ENCODE results near the gene SND1. TPM values are rescaled to one million over a fixed set of nuclear protein-coding genes. Genes with fewer than 3 reads are reported as not detected.
A peak's percentile ranks its signal among the peaks of the same experiment; 100 is the strongest.

Gene SND1
- total RNA-seq, 4 donors from 2014 or later = 55.5 to 305 (median 80.1) TPM

DNA sequence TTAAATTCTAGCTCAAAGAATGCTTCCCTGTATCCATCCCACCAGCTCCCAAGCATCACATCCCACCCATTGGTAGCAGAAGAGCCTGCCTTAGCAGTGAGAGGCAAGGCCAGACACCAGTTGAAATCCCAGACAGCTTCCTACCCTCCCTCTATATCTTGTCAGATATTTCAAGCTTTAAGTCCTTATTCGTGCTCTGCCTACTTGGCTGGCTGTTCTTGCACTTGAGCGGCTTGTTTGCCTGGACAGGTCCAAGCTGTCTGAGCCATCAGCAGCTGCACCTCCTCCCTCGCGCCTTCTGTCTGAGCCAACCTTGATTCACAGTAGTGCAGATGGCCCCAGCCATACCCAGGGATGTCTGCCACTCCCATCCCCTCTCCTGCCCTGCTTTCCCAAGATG, 362.8 kb downstream of the SND1 start:
- DNase-seq = no peak
- Histone ChIP-seq H3K27ac (no peak overlapping the region), H3K36me3 (no peaks in the 10 kb centered on the region), H3K27me3 (no peaks in the 10 kb centered on the region), H3K9me3 (no peaks in the 10 kb centered on the region), H3K4me3 (no peak overlapping the region), H3K4me1 (no peaks in the 10 kb centered on the region)
- TF ChIP-seq, protein P1, sequence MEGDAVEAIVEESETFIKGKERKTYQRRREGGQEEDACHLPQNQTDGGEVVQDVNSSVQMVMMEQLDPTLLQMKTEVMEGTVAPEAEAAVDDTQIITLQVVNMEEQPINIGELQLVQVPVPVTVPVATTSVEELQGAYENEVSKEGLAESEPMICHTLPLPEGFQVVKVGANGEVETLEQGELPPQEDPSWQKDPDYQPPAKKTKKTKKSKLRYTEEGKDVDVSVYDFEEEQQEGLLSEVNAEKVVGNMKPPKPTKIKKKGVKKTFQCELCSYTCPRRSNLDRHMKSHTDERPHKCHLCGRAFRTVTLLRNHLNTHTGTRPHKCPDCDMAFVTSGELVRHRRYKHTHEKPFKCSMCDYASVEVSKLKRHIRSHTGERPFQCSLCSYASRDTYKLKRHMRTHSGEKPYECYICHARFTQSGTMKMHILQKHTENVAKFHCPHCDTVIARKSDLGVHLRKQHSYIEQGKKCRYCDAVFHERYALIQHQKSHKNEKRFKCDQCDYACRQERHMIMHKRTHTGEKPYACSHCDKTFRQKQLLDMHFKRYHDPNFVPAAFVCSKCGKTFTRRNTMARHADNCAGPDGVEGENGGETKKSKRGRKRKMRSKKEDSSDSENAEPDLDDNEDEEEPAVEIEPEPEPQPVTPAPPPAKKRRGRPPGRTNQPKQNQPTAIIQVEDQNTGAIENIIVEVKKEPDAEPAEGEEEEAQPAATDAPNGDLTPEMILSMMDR (IDR thresholded peaks at IDR 0.05) = no peak
- TF ChIP-seq POLR2A (IDR thresholded peaks at IDR 0.05) = no peak

DNA sequence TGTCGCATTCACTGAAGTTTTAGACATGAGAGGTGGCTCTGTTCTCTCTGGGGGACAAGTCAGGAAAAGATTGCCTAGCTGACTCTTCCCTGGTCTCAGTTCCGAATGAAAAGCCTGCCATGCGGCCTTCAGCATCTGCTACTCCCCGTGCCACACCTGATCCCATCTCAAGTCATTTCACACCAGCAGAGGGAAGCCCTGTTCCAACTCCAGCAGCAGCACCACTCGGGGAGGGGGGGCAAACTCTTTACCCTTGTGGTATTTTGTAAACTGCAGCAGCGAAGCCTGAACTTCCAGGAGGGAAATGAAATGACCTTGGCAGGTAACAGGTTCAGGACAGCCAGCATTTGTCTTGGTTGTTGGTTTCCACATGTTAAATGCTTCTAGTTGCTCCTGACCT, 365.5 kb downstream of the SND1 start:
- Histone ChIP-seq H3K4me3 (no peak overlapping the region), H3K27me3 (no peaks in the 10 kb centered on the region), H3K4me1 (no peaks in the 10 kb centered on the region), H3K9me3 (no peaks in the 10 kb centered on the region), H3K36me3 (peaks cover 0 to 6% (median 0%) of the 10 kb centered on the region in 3 donors), H3K27ac (no peak overlapping the region)
- no peak for TF ChIP-seq POLR2A (IDR thresholded peaks at IDR 0.05)
- TF ChIP-seq, protein P1 (IDR thresholded peaks at IDR 0.05) = no peak
- no peak for DNase-seq

DNA sequence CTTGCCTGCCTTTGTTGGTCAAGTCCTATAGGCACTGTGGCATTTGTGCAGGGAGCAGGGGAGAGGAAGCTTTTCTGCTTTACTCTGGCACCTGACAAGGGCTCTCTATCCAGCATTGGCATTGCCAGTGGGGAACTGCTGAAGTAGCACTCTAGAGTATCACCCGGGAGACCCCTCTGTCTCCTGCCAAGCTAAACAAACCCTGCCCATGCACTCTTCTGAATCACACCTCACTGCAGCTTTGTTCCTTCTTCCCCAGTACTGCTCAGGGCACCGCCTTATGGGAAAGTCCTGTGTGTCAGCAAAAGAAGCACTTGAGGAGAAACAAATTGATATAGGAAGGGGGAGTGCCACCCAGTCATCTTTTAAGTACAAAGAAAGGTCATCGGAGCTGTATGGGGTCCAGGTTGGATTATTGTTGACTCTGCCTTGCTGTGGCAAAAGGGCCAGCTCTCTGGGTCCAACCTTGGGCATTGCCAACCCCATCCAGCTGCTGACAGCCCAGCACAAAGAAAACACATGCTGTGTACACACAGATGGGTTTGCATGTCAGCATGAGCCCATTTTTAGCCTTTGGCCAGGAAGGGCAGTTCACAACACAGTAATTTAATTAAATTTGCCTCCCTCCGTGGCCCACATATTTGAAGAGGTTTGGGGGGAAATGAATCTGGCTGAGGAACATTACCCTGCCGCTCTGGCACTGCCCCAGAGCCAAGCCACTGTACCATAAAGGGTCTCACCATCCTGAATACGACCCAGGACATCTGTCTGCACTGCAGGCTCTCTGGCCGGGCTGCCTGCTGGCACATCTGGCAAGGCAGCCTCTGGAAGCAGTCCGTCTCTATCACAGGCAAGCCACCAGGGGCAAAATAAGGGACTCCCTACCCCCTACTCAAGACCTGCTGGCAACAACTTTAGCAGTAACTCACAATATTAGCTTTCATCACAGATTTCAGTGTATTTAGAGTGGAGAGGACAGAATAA, 366.2 kb downstream of the SND1 start:
- no peak for DNase-seq
- Histone ChIP-seq H3K27ac (no peak overlapping the region), H3K4me1 (no peaks in the 10 kb centered on the region), H3K4me3 (no peak overlapping the region), H3K9me3 (no peaks in the 10 kb centered on the region), H3K27me3 (no peaks in the 10 kb centered on the region), H3K36me3 (peaks cover 0 to 6% (median 0%) of the 10 kb centered on the region in 3 donors)
- TF ChIP-seq POLR2A (IDR thresholded peaks at IDR 0.05) = no peak

- no peak overlapping the region for H3K4me3 ChIP-seq
- no peaks in the 10 kb centered on the region for H3K9me3 ChIP-seq
- H3K27ac ChIP-seq = no peak overlapping the region
- TF ChIP-seq, protein P1 (IDR thresholded peaks at IDR 0.05) = no peak
- TF ChIP-seq POLR2A (IDR thresholded peaks at IDR 0.05) = no peak
- peaks cover 0 to 6% (median 0%) of the 10 kb centered on the region in 3 donors for H3K36me3 ChIP-seq
- no peaks in the 10 kb centered on the region for H3K27me3 ChIP-seq
- no peak for DNase-seq
- H3K4me1 ChIP-seq = no peaks in the 10 kb centered on the region
Observed at GRCh38 chr7:128019288-128019687, 367.3 kb downstream of the SND1 start.

DNA sequence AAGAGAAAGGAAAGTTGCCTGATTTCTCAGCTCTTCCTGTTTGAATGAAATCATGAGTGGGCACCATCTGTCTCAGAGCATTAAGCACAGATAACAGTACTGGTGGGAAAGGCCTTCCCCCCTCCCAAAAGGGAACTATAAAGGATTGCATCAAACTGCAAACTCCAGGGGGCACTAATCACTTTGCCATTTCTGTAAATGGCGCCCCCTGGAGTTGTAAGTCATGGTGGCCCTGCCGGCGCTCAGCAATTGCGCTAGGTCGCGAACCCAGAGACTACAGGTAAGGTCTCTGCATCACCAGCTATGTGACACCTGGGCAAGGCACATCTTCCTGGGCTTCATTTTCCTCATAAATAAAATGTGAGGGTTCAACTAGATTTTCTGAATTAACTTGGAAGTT, 368.2 kb downstream of the SND1 start:
- no peak for DNase-seq
- H3K27me3 ChIP-seq = no peaks in the 10 kb centered on the region
- no peaks in the 10 kb centered on the region for H3K9me3 ChIP-seq
- H3K27ac ChIP-seq = no peak overlapping the region
- peaks cover 0 to 6% (median 0%) of the 10 kb centered on the region in 3 donors for H3K36me3 ChIP-seq
- no peaks in the 10 kb centered on the region for H3K4me1 ChIP-seq
- H3K4me3 ChIP-seq = no peak overlapping the region
- TF ChIP-seq, protein P1 (IDR thresholded peaks at IDR 0.05) = peak in 1 of 6 experiments; percentile 18
- TF ChIP-seq POLR2A (IDR thresholded peaks at IDR 0.05) = no peak

DNA sequence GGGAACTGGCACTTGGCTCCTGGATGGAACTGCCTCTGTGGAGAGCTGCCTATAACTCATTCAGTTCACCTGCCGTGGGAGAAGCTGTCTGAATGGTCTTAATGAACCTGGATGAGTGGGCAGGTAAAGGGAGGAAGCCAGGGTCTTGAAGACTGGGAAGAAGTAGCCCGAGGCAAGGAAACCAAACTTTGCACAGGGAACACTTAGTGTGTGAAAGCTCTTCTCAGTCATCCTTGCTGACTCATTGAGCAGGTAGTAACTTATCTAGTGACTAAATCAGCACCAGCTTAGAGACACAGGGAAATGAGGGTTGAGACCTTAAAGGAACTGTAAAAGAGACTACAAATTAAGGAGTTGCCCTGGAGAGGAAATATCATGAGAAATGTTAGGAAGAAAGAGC, 369.4 kb downstream of the SND1 start:
- H3K4me1 ChIP-seq = peaks cover 0 to 4% (median 0%) of the 10 kb centered on the region in 4 donors
- H3K9me3 ChIP-seq = no peaks in the 10 kb centered on the region
- DNase-seq = no peak

More for the DNA sequence above, 369.4 kb downstream of the SND1 start:
- TF ChIP-seq, protein P1 (IDR thresholded peaks at IDR 0.05) = no peak
- no peak overlapping the region for H3K4me3 ChIP-seq
- peaks cover 0 to 6% (median 0%) of the 10 kb centered on the region in 3 donors for H3K36me3 ChIP-seq
- no peak overlapping the region for H3K27ac ChIP-seq
- no peaks in the 10 kb centered on the region for H3K27me3 ChIP-seq
